H1 (cell line): ENCODE measurements around the gene FOXJ2. TPM values are rescaled to one million over a fixed set of nuclear protein-coding genes. Genes with fewer than 3 reads are reported as not detected.

Experiments
- CTCF ChIA-PET: fragments of 300-600 bp; sonication (Branson Sonifier 250); formaldehyde crosslinking; loops from one replicate; lab custom pipeline; 2021; ENCODE audit not compliant: partially characterized antibody; lab: Charles Lee
- POLR2A ChIA-PET: fragments of 300-600 bp; sonication (Branson Sonifier 250); formaldehyde crosslinking; loops from one replicate; lab custom pipeline; 2021; ENCODE audit warnings: inconsistent platforms; ENCODE audit not compliant: partially characterized antibody; lab: Charles Lee
- DNase-seq, 2 experiments: peaks; one replicate each; pipeline versions ENCODE4 v3.0.0 to v3.0.0-alpha.2; 2010 to 2022; ENCODE audit warnings: low spot score in 2 of 2, low read depth in 1 of 2, mixed read lengths in 1 of 2
- FAIRE-seq: peaks from 2 replicates; lab custom pipeline; 2011; peaks lifted over from hg19 to GRCh38; lab: Jason Lieb, UNC
- H2AFZ ChIP-seq: 2 replicates; pipeline ENCODE4 v1.8.1; 2012; ENCODE audit warnings: low read length, inconsistent platforms
- H2AK5ac ChIP-seq: 2 replicates; pipeline ENCODE4 v1.6.1; 2013; ENCODE audit warnings: low read depth, low read length
- H2BK120ac ChIP-seq: replicated peaks from 2 replicates; pipeline ENCODE3; 2013; ENCODE audit warnings: low read depth, low read length, inconsistent platforms
- H2BK12ac ChIP-seq: 2 replicates; pipeline ENCODE4 v1.6.1; 2013; ENCODE audit warnings: low read depth, low read length
- H2BK15ac ChIP-seq: 2 replicates; pipeline ENCODE4 v1.6.1; 2013; ENCODE audit warnings: low read length
- H2BK20ac ChIP-seq: 2 replicates; pipeline ENCODE4 v1.6.1; 2013; ENCODE audit warnings: low read length
- H2BK5ac ChIP-seq: 2 replicates; pipeline ENCODE4 v1.6.1; 2013; ENCODE audit warnings: low read depth, low read length
- H3K14ac ChIP-seq: 2 replicates; pipeline ENCODE4 v1.6.1; 2013; ENCODE audit warnings: inconsistent platforms; ENCODE audit not compliant: insufficient read length
- H3K18ac ChIP-seq: 2 replicates; pipeline ENCODE4 v1.6.1; 2013; ENCODE audit warnings: low read length; ENCODE audit errors: extremely low read depth
- H3K23ac ChIP-seq: 2 replicates; pipeline ENCODE4 v1.6.1; 2013; ENCODE audit warnings: inconsistent platforms; ENCODE audit not compliant: insufficient read length
- H3K23me2 ChIP-seq: 2 replicates; pipeline ENCODE4 v1.6.1; 2013; ENCODE audit warnings: low read depth, low read length
- H3K27ac ChIP-seq: 2 replicates; pipeline ENCODE4 v1.6.1; 2011; ENCODE audit warnings: low read depth, low read length, inconsistent platforms
- H3K27me3 ChIP-seq, 4 experiments: replicated peaks in 1 of 4; 1 replicate in 1 of 4; 2 replicates in 3 of 4; pipeline versions ENCODE4 v1.6.1 to v1.8.1; 2011 to 2013; ENCODE audit warnings: low read length in 3 of 4, mild to moderate bottlenecking in 3 of 4, inconsistent platforms in 2 of 4, mixed read lengths in 2 of 4, moderate library complexity in 1 of 4; ENCODE audit not compliant: control insufficient read depth in 3 of 4, insufficient read depth in 3 of 4; ENCODE audit errors: extremely low read depth in 1 of 4
- H3K36me3 ChIP-seq, 4 experiments: 2 replicates each; pipeline versions ENCODE4 v1.6.1 to v1.8.1; 2011 to 2013; ENCODE audit warnings: mild to moderate bottlenecking in 4 of 4, low read length in 3 of 4, moderate library complexity in 2 of 4, control low read depth in 1 of 4, inconsistent platforms in 1 of 4; ENCODE audit not compliant: insufficient read depth in 4 of 4, control insufficient read depth in 2 of 4
- H3K4ac ChIP-seq: replicated peaks from 2 replicates; pipeline ENCODE3; 2013; ENCODE audit warnings: low read length, low read depth, mixed read lengths, inconsistent platforms; ENCODE audit not compliant: insufficient read length
- H3K4me1 ChIP-seq, 4 experiments: replicated peaks in 1 of 4; 1 replicate in 1 of 4; 2 replicates in 3 of 4; pipeline versions ENCODE4 v1.6.1 to v1.8.1; 2011 to 2013; ENCODE audit warnings: low read length in 3 of 4, inconsistent platforms in 2 of 4, mixed read lengths in 1 of 4; ENCODE audit not compliant: insufficient read depth in 4 of 4, control insufficient read depth in 3 of 4
- H3K4me2 ChIP-seq, 2 experiments: 2 replicates each; pipeline versions ENCODE4 v1.6.1 to v1.8.1; 2011 to 2013; ENCODE audit warnings: low read depth in 2 of 2, low read length in 2 of 2, control low read depth in 1 of 2, inconsistent platforms in 1 of 2, mild to moderate bottlenecking in 1 of 2; ENCODE audit not compliant: insufficient read depth in 1 of 2
- H3K4me3 ChIP-seq, 4 experiments: fragments of 200-600, 300-600 bp in 1 of 4; sonication (generic), shearing (Covaris generic), sonication (Bioruptor Twin) in 1 of 4; 2 replicates each; pipeline versions ENCODE4 v1.5.1 to v1.8.1; 2011 to 2016; ENCODE audit warnings: low read length in 4 of 4, low read depth in 3 of 4, control low read depth in 2 of 4, inconsistent platforms in 2 of 4, mild to moderate bottlenecking in 2 of 4, mixed read lengths in 1 of 4, moderate library complexity in 1 of 4; ENCODE audit not compliant: insufficient read depth in 2 of 4; ENCODE audit errors: extremely low read depth in 1 of 4
- H3K56ac ChIP-seq: replicated peaks from 2 replicates; pipeline ENCODE3; 2013; ENCODE audit warnings: low read depth, mild to moderate bottlenecking, mixed read lengths, low read length, inconsistent platforms; ENCODE audit not compliant: insufficient read length
- H3K79me1 ChIP-seq: 2 replicates; pipeline ENCODE4 v1.6.1; 2013; ENCODE audit warnings: low read depth, low read length, control low read depth
- H3K79me2 ChIP-seq, 2 experiments: 2 replicates each; pipeline versions ENCODE4 v1.6.1 to v1.8.1; 2012 to 2013; ENCODE audit warnings: low read length in 2 of 2, mild to moderate bottlenecking in 2 of 2, inconsistent platforms in 1 of 2; ENCODE audit not compliant: insufficient read depth in 2 of 2, control insufficient read depth in 1 of 2
- H3K9ac ChIP-seq, 4 experiments: replicated peaks in 1 of 4; 1 replicate in 1 of 4; 2 replicates in 3 of 4; pipeline versions ENCODE4 v1.6.1 to v1.8.1; 2011 to 2013; ENCODE audit warnings: low read depth in 3 of 4, low read length in 3 of 4, control low read depth in 2 of 4, mild to moderate bottlenecking in 2 of 4, moderate library complexity in 2 of 4, inconsistent platforms in 1 of 4; ENCODE audit errors: extremely low read depth in 1 of 4
- H3K9me3 ChIP-seq, 2 experiments: 2 replicates each; pipeline versions ENCODE4 v1.6.1 to v1.8.1; 2012 to 2013; ENCODE audit warnings: mild to moderate bottlenecking in 2 of 2, moderate library complexity in 2 of 2, control low read depth in 1 of 2, inconsistent platforms in 1 of 2, low read depth in 1 of 2, low read length in 1 of 2, mixed read lengths in 1 of 2; ENCODE audit not compliant: insufficient read depth in 2 of 2
- H4K20me1 ChIP-seq, 2 experiments: replicated peaks in 1 of 2; 2 replicates each; pipeline versions ENCODE3 to v1.8.1; 2011 to 2013; ENCODE audit warnings: inconsistent platforms in 2 of 2, low read length in 2 of 2, mild to moderate bottlenecking in 1 of 2; ENCODE audit not compliant: insufficient read depth in 2 of 2, control insufficient read depth in 1 of 2
- H4K5ac ChIP-seq: 2 replicates; pipeline ENCODE4 v1.6.1; 2013; ENCODE audit warnings: low read length, low read depth, mixed read lengths, inconsistent platforms; ENCODE audit not compliant: insufficient read length
- H4K8ac ChIP-seq: 2 replicates; pipeline ENCODE4 v1.8.0; 2013; ENCODE audit warnings: mild to moderate bottlenecking, moderate library complexity, low read length, inconsistent platforms; ENCODE audit not compliant: insufficient read depth; ENCODE audit errors: extremely low read depth
- H4K91ac ChIP-seq: replicated peaks from 2 replicates; pipeline ENCODE3; 2013; ENCODE audit warnings: low read length, mixed read lengths, inconsistent platforms; ENCODE audit not compliant: insufficient read length
- BRCA1 ChIP-seq: IDR thresholded peaks from 2 replicates; pipeline ENCODE4 v1.6.1; 2012; ENCODE audit warnings: low read depth, low read length, improper control_type of control experiment
- CBX5 ChIP-seq: fragments of 300-800, 300-1000 bp; sonication (generic); IDR thresholded peaks from 2 replicates; pipeline ENCODE4 v1.7.1; 2016; ENCODE audit warnings: antibody characterized with exemption, low read length, low read depth
- CHD1 ChIP-seq: IDR thresholded peaks from 2 replicates; pipeline ENCODE4 v1.6.1; 2012; ENCODE audit warnings: low read depth, low read length, improper control_type of control experiment
- CHD2 ChIP-seq: IDR thresholded peaks from 2 replicates; pipeline ENCODE4 v1.6.1; 2012; ENCODE audit warnings: low read length, improper control_type of control experiment
- EP300 ChIP-seq, 2 experiments: IDR thresholded peaks; 1 replicate in 1 of 2; 2 replicates in 1 of 2; pipeline ENCODE4 v1.6.1; 2011 to 2012; ENCODE audit warnings: low read depth in 2 of 2, low read length in 2 of 2, mild to moderate bottlenecking in 2 of 2, borderline replicate concordance in 1 of 2, inconsistent platforms in 1 of 2, moderate library complexity in 1 of 2
- HDAC6 ChIP-seq: IDR thresholded peaks from one replicate; pipeline ENCODE4 v1.7.1; 2012; ENCODE audit warnings: low read depth, mild to moderate bottlenecking, inconsistent platforms, low read length, moderate library complexity
- JUND ChIP-seq: IDR thresholded peaks from 2 replicates; pipeline ENCODE4 v1.6.1; 2011; ENCODE audit warnings: mild to moderate bottlenecking, improper control_type of control experiment, low read length
- KDM1A ChIP-seq: fragments of 200-600, 300-600 bp; sonication (generic); IDR thresholded peaks from 2 replicates; pipeline ENCODE4 v1.7.1; 2016; ENCODE audit warnings: mild to moderate bottlenecking, low read length, borderline replicate concordance
- NRF1 ChIP-seq: IDR thresholded peaks from 2 replicates; pipeline ENCODE4 v1.6.1; 2011; ENCODE audit warnings: mild to moderate bottlenecking, low read depth, low read length, improper control_type of control experiment
- SUZ12 ChIP-seq: fragments of 200-600 bp; sonication (generic); IDR thresholded peaks from 2 replicates; pipeline ENCODE4 v1.6.1; 2012; ENCODE audit warnings: mild to moderate bottlenecking, inconsistent platforms, low read length, moderate library complexity, mixed read lengths
- USF2 ChIP-seq: IDR thresholded peaks from 2 replicates; pipeline ENCODE4 v1.6.1; 2011; ENCODE audit warnings: low read length, improper control_type of control experiment
- YY1 ChIP-seq: IDR thresholded peaks from 2 replicates; pipeline ENCODE4 v1.6.1; 2011; ENCODE audit warnings: low read depth, mild to moderate bottlenecking, low read length
- WGBS, 2 experiments: shearing (Covaris generic) in 1 of 2; methylation state at CpG; one replicate each; pipeline versions ENCODE4 v1.1.6 to v1.1.7; 2013 to 2015; ENCODE audit warnings: low lambda C conversion rate in 2 of 2, mixed read lengths in 2 of 2, inconsistent platforms in 1 of 2, low coverage in 1 of 2, missing lambda C conversion rate in 1 of 2; ENCODE audit not compliant: insufficient replicate concordance in 2 of 2, insufficient coverage in 1 of 2, insufficient read length in 1 of 2; ENCODE audit errors: extremely low coverage in 1 of 2, missing lambda C conversion rate in 1 of 2; 5-methylcytosine and 5-hydroxymethylcytosine counted together
- polyA plus RNA-seq, 7 experiments: library from polyadenylated mRNA; depleted of rRNA in 3 of 7; stranded (reverse) in 5 of 7; unstranded in 2 of 7; fragments of >200 nt in 5 of 7; fragments of 200-250 nt in 2 of 7; gene quantifications; 1 replicate in 5 of 7; 2 replicates in 1 of 7; 4 replicates in 1 of 7; pipeline versions ENCODE4 v1.2.1 to v1.2.3, GENCODE V29; 2011 to 2013; ENCODE audit warnings: missing spikeins in 2 of 7, mixed read lengths in 2 of 7
- total RNA-seq: library from RNA; stranded (reverse); fragmentation: NEBNext Ultra II Directional; extraction: Animal tissue kit (Norgen Biotek cat#: 25700); gene quantifications from 2 replicates; pipeline ENCODE4 v1.2.1, GENCODE V29; 2021

Gene FOXJ2
- total and polyA plus RNA-seq, 2 of the 8 experiments (the other 6 are each of a cell fraction or from before 2014, with no cell fraction given) = 4.2 to 9.3 TPM

DNA sequence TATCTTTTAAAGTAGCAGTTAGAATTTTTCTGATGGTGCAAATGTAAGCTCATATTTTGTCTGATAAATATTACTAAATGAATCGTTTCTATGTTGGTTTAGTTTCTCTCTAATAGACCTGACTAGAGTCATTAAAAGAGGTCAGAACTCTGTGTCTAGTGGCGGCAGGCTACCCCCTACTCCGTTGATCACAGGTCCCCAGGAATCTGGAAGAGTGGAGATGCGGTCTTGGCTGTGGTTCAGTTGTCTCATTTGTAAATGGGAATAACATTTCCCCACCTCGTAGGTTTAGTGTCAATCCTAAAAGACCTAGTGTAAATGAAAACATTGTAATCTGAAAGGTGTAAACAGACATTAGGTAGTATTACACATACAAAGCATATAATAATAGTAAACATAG lies 4.7 kb upstream of the FOXJ2 start:
- TF ChIP-seq NRF1 (no peak), CBX5 (no peak), CHD2 (no peak), SUZ12 (no peak), CHD1 (no peak), USF2 (no peak), HDAC6 (no peak), KDM1A (no peak), EP300 (IDR thresholded peaks at IDR 0.05; ENCODE audit: borderline replicate concordance in 1 of 2, low read depth in 2 of 2, low read length in 2 of 2) (no peak), YY1 (no peak), BRCA1 (no peak), JUND (no peak)
- TF ChIP-seq, all 59 proteins: peak for 0
- Histone ChIP-seq H2AK5ac (no peak overlapping the region), H2BK20ac (no peak overlapping the region), H3K23me2 (peaks cover 17% of the 10 kb centered on the region), H3K4me1 (peaks cover 0 to 3% (median 2%) of the 10 kb centered on the region in 4 experiments; a peak in 3 of 7 replicates), H4K91ac (no peak overlapping the region), H3K4ac (no peak overlapping the region), H3K36me3 (no peaks in the 10 kb centered on the region), H3K79me1 (no peaks in the 10 kb centered on the region), H3K9ac (no peak overlapping the region), H4K5ac (no peak overlapping the region), H2BK12ac (no peak overlapping the region), H3K56ac (no peak overlapping the region), H4K8ac (no peak overlapping the region), H3K27ac (no peak overlapping the region), H3K79me2 (no peaks in the 10 kb centered on the region), H3K18ac (no peak overlapping the region), H3K27me3 (no peaks in the 10 kb centered on the region), H3K4me2 (peak overlapping the region; percentile 10 to 73; a peak in 3 of 4 replicates), H3K14ac (no peak overlapping the region), H2AFZ (no peak overlapping the region), H3K23ac (no peak overlapping the region), H2BK5ac (peak overlapping the region; percentile 15; the same call in 1 of the 2 replicates), H3K4me3 (peak overlapping the region; percentile 19 to 70 (median 40); a peak in 7 of 8 replicates), H2BK120ac (peak overlapping the region; percentile 78), H4K20me1 (peaks cover 0 to 2% of the 10 kb centered on the region in 2 experiments), H2BK15ac (no peak overlapping the region), H3K9me3 (no peaks in the 10 kb centered on the region)
- ChIA-PET CTCF (interaction anchor here (0.7 to 1.3 kb wide), 4 partner anchors 11 to 67 kb away, joined by 3 to 5 read pairs (median 4); no protein-coding TSS in a partner anchor), POLR2A (interaction anchor here (1.2 to 1.4 kb wide), 4 partner anchors 57 to 387 kb away, joined by 3 to 7 read pairs (median 4); no protein-coding TSS in a partner anchor)
- DNase-seq (no peak), FAIRE-seq (no peak)
- WGBS, 2 experiments = 73% methylated on average over 5 of the region's 5 CpGs; no CpG with 5 or more reads in 1 of the 2 experiments
